ENCODE data around the gene CD151.

Gene CD151

GRCh38 chr11:829847-830294 lies 2.9 kb upstream of the CD151 start:
- DNase-seq, result no peak

GRCh38 chr11:830295-831117 lies 2.2 kb upstream of the CD151 start:
- no peak for DNase-seq

- no peak for DNase-seq
These were observed 1.5 kb upstream of the CD151 start for GRCh38 chr11:831118-831864.

GRCh38 chr11:831961-832528 lies 707 bp upstream of the CD151 start:
- no peak for DNase-seq

GRCh38 chr11:833114-833791 lies 501 bp downstream of the CD151 start:
- no peak for DNase-seq

- DNase-seq, result no peak
These were observed 1.1 kb downstream of the CD151 start for GRCh38 chr11:833849-834311.

- peak; percentile 73 for DNase-seq
These were observed 1.9 kb downstream of the CD151 start for GRCh38 chr11:834371-835316.

- no peak for DNase-seq
These were observed 3.5 kb downstream of the CD151 start for GRCh38 chr11:836274-836673.

GRCh38 chr11:836700-837099 lies 3.9 kb downstream of the CD151 start:
- no peak for DNase-seq

GRCh38 chr11:837189-837989 lies 4.6 kb downstream of the CD151 start:
- no peak for DNase-seq

GRCh38 chr11:837990-838307 lies 5.2 kb downstream of the CD151 start:
- DNase-seq, result no peak

- no peak for DNase-seq
These were observed 5.9 kb downstream of the CD151 start for GRCh38 chr11:838441-839279.

GRCh38 chr11:839280-839623 lies 6.5 kb downstream of the CD151 start:
- no peak for DNase-seq

- no peak for DNase-seq
These were observed 7.3 kb downstream of the CD151 start for GRCh38 chr11:839875-840617.

- DNase-seq, result no peak
These were observed 9.2 kb downstream of the CD151 start for GRCh38 chr11:841981-842369.

- DNase-seq, result peak; percentile 86
These were observed 9.7 kb downstream of the CD151 start, which contains the start of the genes POLR2L and TSPAN4 for GRCh38 chr11:842370-843002. Gene POLR2L, minus strand, starts transcription at chr11:842529. Its CDS starts 21 bp downstream, at chr11:842508. Gene TSPAN4, plus strand, starts transcription at chr11:842852. Its CDS starts 7,453 bp downstream, at chr11:850305.

- DNase-seq, result no peak
These were observed 10.5 kb downstream of the CD151 start for GRCh38 chr11:843086-843734.
